Activated CD8-positive, alpha-beta memory T cell treated with anti-CD3 and anti-CD28 coated beads, Interleukin-2, amount 50 U/mL, for 4 hours (primary cell): ENCODE data around the gene ITGA11.

Experiments
- DNase-seq: peaks from one replicate; pipeline ENCODE4 v3.0.0-alpha.2; 2020

Gene ITGA11

DNA sequence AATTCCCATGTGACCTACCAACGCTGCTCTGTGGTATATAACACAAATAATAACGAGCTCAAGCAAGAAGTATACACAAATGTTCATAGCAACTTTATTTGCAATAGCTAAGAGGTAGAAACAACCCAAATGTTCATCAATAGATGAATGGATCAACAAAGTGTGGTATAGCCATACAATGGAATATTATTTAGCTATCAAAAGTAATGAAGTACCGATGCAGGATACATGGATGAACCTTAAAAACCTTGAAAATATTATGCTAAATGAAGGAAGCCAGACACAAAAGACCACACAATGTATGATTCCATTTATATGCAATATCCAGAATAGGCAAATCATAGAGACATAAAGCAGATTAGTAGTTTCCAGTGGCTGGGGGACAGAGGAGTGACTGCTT, 170.0 kb downstream of the ITGA11 start:
- DNase-seq: no peak

GRCh38 chr15:68261241-68261640, 170.7 kb downstream of the ITGA11 start:
- no peak for DNase-seq

DNA sequence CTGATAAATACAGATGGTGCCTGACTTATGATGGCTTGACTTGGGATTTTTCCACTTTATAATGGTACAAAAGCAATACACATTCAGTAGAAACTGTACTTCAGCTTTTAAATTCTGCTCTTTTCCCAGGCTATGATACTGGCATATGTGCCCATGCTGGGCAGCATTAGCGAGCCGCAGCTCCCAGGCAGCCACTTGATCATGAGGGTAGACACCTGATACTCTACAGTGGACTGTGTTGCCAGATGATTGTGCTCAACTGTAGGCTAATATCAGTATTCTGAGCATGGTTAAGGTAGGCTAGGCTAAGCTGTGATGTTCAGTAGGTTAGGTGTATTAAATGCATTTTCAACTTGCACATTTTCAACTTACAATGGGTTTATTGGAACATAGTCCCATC, 172.1 kb downstream of the ITGA11 start:
- no peak for DNase-seq

DNA sequence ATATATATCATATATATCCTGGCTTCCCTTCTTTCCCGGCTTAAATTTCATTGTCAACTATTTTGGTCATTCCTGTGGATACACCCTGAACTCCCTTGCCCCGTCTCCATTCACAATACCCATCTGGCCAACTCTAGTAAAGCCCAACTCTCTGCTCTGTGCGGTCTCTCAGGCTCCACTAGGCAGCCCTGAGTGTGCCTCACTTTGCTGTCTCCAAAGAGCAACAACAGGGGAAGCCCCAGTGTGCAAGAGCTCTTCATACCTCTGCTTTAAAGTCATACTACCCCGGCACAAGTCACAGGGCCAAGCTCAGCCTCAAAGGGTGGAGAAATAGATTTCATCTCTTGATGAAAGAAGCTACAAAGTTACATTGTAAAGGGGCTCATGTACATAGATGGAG, 173.3 kb downstream of the ITGA11 start:
- DNase-seq: peak; percentile 20

GRCh38 chr15:68256675-68257450, 175.1 kb downstream of the ITGA11 start:
- peak; percentile 71 for DNase-seq

GRCh38 chr15:68252925-68253534, 178.9 kb downstream of the ITGA11 start:
- DNase-seq: peak; percentile 35

GRCh38 chr15:68249058-68249713, 182.8 kb downstream of the ITGA11 start:
- DNase-seq: no peak
